WTC11 (cell line): ENCODE measurements around the gene UGT1A1. TPM values are rescaled to one million over a fixed set of nuclear protein-coding genes. Genes with fewer than 3 reads are reported as not detected.

Source experiments
- ATAC-seq: fragments of 200-7000 bp; cut with Tn5 transposase; 2 replicates; pipeline ENCODE4 v1.10.0; 2021; ENCODE audit warnings: mild to moderate bottlenecking, moderate library complexity
- CTCF ChIA-PET: fragments of 300-600 bp; sonication (Branson Sonifier 250); formaldehyde crosslinking; loops from one replicate; lab custom pipeline; 2021; ENCODE audit warnings: antibody characterized with exemption; lab: Charles Lee
- POLR2A ChIA-PET: fragments of 350-600 bp; sonication (Branson Sonifier 250); formaldehyde crosslinking; loops from one replicate; lab custom pipeline; 2021; ENCODE audit warnings: antibody characterized with exemption; lab: Charles Lee
- DNase-seq: peaks from one replicate; pipeline ENCODE4 v3.0.0; 2021; ENCODE audit warnings: low spot score
- H3K27ac Mint-ChIP-seq: 2 replicates; pipeline ENCODE4 v1.8.0; 2021; ENCODE audit warnings: mixed read lengths
- H3K27me3 Mint-ChIP-seq: 2 replicates; pipeline ENCODE4 v1.8.0; 2021; ENCODE audit warnings: low read depth, mild to moderate bottlenecking, moderate library complexity, mixed read lengths
- H3K36me3 Mint-ChIP-seq: 2 replicates; pipeline ENCODE4 v1.8.0; 2021; ENCODE audit warnings: mixed read lengths
- H3K4me1 Mint-ChIP-seq: 2 replicates; pipeline ENCODE4 v1.8.0; 2022; ENCODE audit warnings: mixed read lengths
- H3K4me3 Mint-ChIP-seq: 2 replicates; pipeline ENCODE4 v1.8.0; 2021; ENCODE audit warnings: mild to moderate bottlenecking, moderate library complexity, mixed read lengths
- H3K9me3 Mint-ChIP-seq: 2 replicates; pipeline ENCODE4 v1.8.0; 2021; ENCODE audit warnings: mixed read lengths
- AR ChIP-seq: fragments of 250-450 bp; sonication (Bioruptor Pico); IDR thresholded peaks from 2 replicates; pipeline ENCODE4 v1.9.0; 2021; ENCODE audit warnings: mild to moderate bottlenecking
- ARID4B ChIP-seq: sonication (generic); formaldehyde crosslinking; IDR thresholded peaks from 2 replicates; pipeline ENCODE4 v1.8.0; 2023; ENCODE audit warnings: missing genetic modification reagents, mild to moderate bottlenecking, borderline replicate concordance
- ATF1 ChIP-seq: sonication (generic); formaldehyde crosslinking; IDR thresholded peaks from 2 replicates; pipeline ENCODE4 v1.8.1; 2023; ENCODE audit warnings: mild to moderate bottlenecking, moderate library complexity, missing genetic modification reagents
- CBFB ChIP-seq: sonication (generic); formaldehyde crosslinking; IDR thresholded peaks from 2 replicates; pipeline ENCODE4 v1.8.1; 2022; ENCODE audit warnings: mild to moderate bottlenecking, low read depth, missing genetic modification reagents
- FOXK1 ChIP-seq: sonication (generic); formaldehyde crosslinking; IDR thresholded peaks from 2 replicates; pipeline ENCODE4 v1.8.0; 2022; ENCODE audit warnings: mild to moderate bottlenecking, moderate library complexity, missing genetic modification reagents
- GTF2I ChIP-seq: fragments of 250-450 bp; sonication (Bioruptor Pico); conservative IDR thresholded peaks from 2 replicates; pipeline ENCODE4 v1.4.0; 2021; ENCODE audit warnings: mild to moderate bottlenecking
- HMGXB4 ChIP-seq: sonication (generic); formaldehyde crosslinking; IDR thresholded peaks from 2 replicates; pipeline ENCODE4 v1.8.1; 2023; ENCODE audit warnings: mild to moderate bottlenecking, moderate library complexity, missing genetic modification reagents
- JAZF1 ChIP-seq: fragments of 250-450 bp; sonication (Bioruptor Pico); IDR thresholded peaks from 2 replicates; pipeline ENCODE4 v1.9.0; 2021; ENCODE audit warnings: moderate library complexity, mild to moderate bottlenecking, inconsistent platforms
- MXD4 ChIP-seq: fragments of 250-450 bp; sonication (Bioruptor Pico); IDR thresholded peaks from 2 replicates; pipeline ENCODE4 v1.8.0; 2021; ENCODE audit warnings: mild to moderate bottlenecking, moderate library complexity, borderline replicate concordance
- MYBL2 ChIP-seq: sonication (generic); formaldehyde crosslinking; IDR thresholded peaks from 2 replicates; pipeline ENCODE4 v1.8.1; 2023; ENCODE audit warnings: mild to moderate bottlenecking, moderate library complexity, missing genetic modification reagents
- NFYB ChIP-seq: sonication (generic); formaldehyde crosslinking; conservative IDR thresholded peaks from 2 replicates; pipeline ENCODE4 v1.8.0; 2022; ENCODE audit warnings: low read depth, missing genetic modification reagents
- NR1H2 ChIP-seq: sonication (generic); formaldehyde crosslinking; IDR thresholded peaks from 2 replicates; pipeline ENCODE4 v1.9.0; 2021; ENCODE audit warnings: mild to moderate bottlenecking, moderate library complexity, missing genetic modification reagents
- PREB ChIP-seq: sonication (generic); formaldehyde crosslinking; IDR thresholded peaks from 2 replicates; pipeline ENCODE4 v1.8.1; 2022; ENCODE audit warnings: mild to moderate bottlenecking, missing genetic modification reagents, moderate library complexity, borderline replicate concordance
- RORB ChIP-seq: fragments of 250-450 bp; sonication (Bioruptor Pico); IDR thresholded peaks from 2 replicates; pipeline ENCODE4 v1.9.0; 2021; ENCODE audit warnings: mild to moderate bottlenecking
- SOX15 ChIP-seq: fragments of 250-450 bp; sonication (Bioruptor Pico); IDR thresholded peaks from 2 replicates; pipeline ENCODE4 v1.9.0; 2021; ENCODE audit warnings: mild to moderate bottlenecking
- TCF7 ChIP-seq: sonication (generic); formaldehyde crosslinking; IDR thresholded peaks from 2 replicates; pipeline ENCODE4 v1.8.0; 2022; ENCODE audit warnings: mild to moderate bottlenecking, low read depth, missing genetic modification reagents, moderate library complexity
- TEAD1 ChIP-seq: sonication (generic); formaldehyde crosslinking; IDR thresholded peaks from 2 replicates; pipeline ENCODE4 v1.8.0; 2022; ENCODE audit warnings: mild to moderate bottlenecking, missing genetic modification reagents
- ZNF138 ChIP-seq: sonication (generic); formaldehyde crosslinking; conservative IDR thresholded peaks from 2 replicates; pipeline ENCODE4 v1.8.1; 2022; ENCODE audit warnings: mild to moderate bottlenecking, moderate library complexity, missing genetic modification reagents
- ZNF416 ChIP-seq: fragments of 250-450 bp; sonication (Bioruptor Pico); IDR thresholded peaks from 2 replicates; pipeline ENCODE4 v1.9.0; 2021; ENCODE audit warnings: mild to moderate bottlenecking, inconsistent platforms
- total RNA-seq: library from RNA; stranded (reverse); gene quantifications from 3 replicates; pipeline ENCODE4 v1.2.3, GENCODE V29; 2021

The UGT1A1 gene
- total RNA-seq, 1 experiment from 2014 or later: not detected

- ATAC-seq: no peak
- DNase-seq: no peak
- POLR2A ChIA-PET: interaction anchor here (0.7 kb wide), 1 partner anchor 230 kb away, joined by 3 read pairs; no protein-coding TSS in a partner anchor
- Mint-ChIP-seq H3K27me3 (no peaks in the 10 kb centered on the region; the same call in 1 of the 2 replicates), H3K4me3 (no peak overlapping the region), H3K4me1 (no peaks in the 10 kb centered on the region), H3K36me3 (no peaks in the 10 kb centered on the region), H3K27ac (no peak overlapping the region), H3K9me3 (peaks cover 13% of the 10 kb centered on the region)
- CTCF ChIA-PET: no interaction called here
- no peak for TF ChIP-seq ZNF138 (CRISPR knock-in tag)
- TF ChIP-seq ATF1 (CRISPR knock-in tag): no peak
- no peak for TF ChIP-seq SOX15 (CRISPR knock-in tag)
- TF ChIP-seq RORB (CRISPR knock-in tag): no peak
- no peak for TF ChIP-seq PREB (CRISPR knock-in tag)
- no peak for TF ChIP-seq NR1H2
- TF ChIP-seq ARID4B (CRISPR knock-in tag): no peak
- TF ChIP-seq TEAD1: no peak
- TF ChIP-seq JAZF1 (CRISPR knock-in tag): no peak
- no peak for TF ChIP-seq GTF2I
- TF ChIP-seq HMGXB4 (CRISPR knock-in tag): no peak
- TF ChIP-seq CBFB: no peak
- TF ChIP-seq AR (CRISPR knock-in tag): no peak
- no peak for TF ChIP-seq TCF7 (CRISPR knock-in tag)
- TF ChIP-seq MYBL2 (CRISPR knock-in tag): no peak
Observed at GRCh38 chr2:233803292-233803911, 43.3 kb downstream of the UGT1A1 start.

DNA sequence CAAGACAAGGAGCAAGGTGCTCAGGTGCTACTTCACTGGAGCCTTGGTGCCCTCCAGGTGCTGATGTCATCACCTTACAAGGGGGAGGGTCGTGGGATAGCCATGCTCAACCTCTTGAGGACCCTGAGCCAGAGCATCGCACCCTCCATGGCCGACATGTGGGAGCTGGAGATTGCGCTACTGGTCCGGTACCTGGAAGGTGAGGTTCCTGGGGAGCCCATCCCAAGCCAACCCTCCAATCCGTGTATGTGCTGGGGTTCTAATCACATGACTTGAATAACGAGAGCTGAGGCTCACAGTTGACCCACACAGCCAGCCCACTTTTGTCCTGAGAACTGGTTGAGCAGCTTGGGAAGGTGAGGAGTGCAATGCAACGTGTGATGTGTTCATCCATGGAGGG lies 43.9 kb downstream of the UGT1A1 start:
- CTCF ChIA-PET: no interaction called here
- H3K36me3 Mint-ChIP-seq: no peaks in the 10 kb centered on the region
- no peak for TF ChIP-seq ZNF416 (CRISPR knock-in tag)
- TF ChIP-seq AR (CRISPR knock-in tag): no peak
- TF ChIP-seq TCF7 (CRISPR knock-in tag): no peak
- no peak for TF ChIP-seq MXD4 (CRISPR knock-in tag)
- no peak for TF ChIP-seq FOXK1 (CRISPR knock-in tag)
- TF ChIP-seq CBFB: no peak
- no peak for TF ChIP-seq NFYB
- no peaks in the 10 kb centered on the region for H3K4me1 Mint-ChIP-seq
- peaks cover 13% of the 10 kb centered on the region for H3K9me3 Mint-ChIP-seq
- no peak overlapping the region for H3K4me3 Mint-ChIP-seq
- ATAC-seq (no peak), DNase-seq (no peak)
- POLR2A ChIA-PET: interaction anchor here (0.7 kb wide), 1 partner anchor 230 kb away, joined by 3 read pairs; no protein-coding TSS in a partner anchor
- no peak overlapping the region for H3K27ac Mint-ChIP-seq
- no peaks in the 10 kb centered on the region; the same call in 1 of the 2 replicates for H3K27me3 Mint-ChIP-seq
